Esophagus muscularis mucosa (tissue), 2 donors: ENCODE results near the gene F13A1.

Experiments
- POLR2A ChIP-seq: fragments of 450-650 bp; IDR thresholded peaks from one replicate; pipeline ENCODE4 v1.6.1; 2017; ENCODE audit warnings: antibody characterized with exemption, moderate library complexity, mild to moderate bottlenecking, low read depth
- POLR2AphosphoS5 ChIP-seq, 2 donors: sonication (generic); formaldehyde crosslinking; IDR thresholded peaks; one replicate each; pipeline ENCODE4 v1.6.1; 2017; ENCODE audit warnings: antibody characterized with exemption in 2 of 2

GRCh38 chr6:6164367-6164766 lies 156.1 kb downstream of the F13A1 start:
- TF ChIP-seq POLR2AphosphoS5 (IDR thresholded peaks at IDR 0.05) (no peak), POLR2A (no peak)
